ENCODE measurements around the gene OLR1.
"Not testable (repeated sequence)": the region's sequence is repeated elsewhere in the genome, so short reads cannot be mapped to it uniquely, and the experiment has no call there.

OLR1 gene

GRCh38 chr12:10190558-10191388 is 18.8 kb upstream of the OLR1 start:
- peak; percentile 16 to 79 for DNase-seq

- DNase-seq, result no peak
Measured at GRCh38 chr12:10189653-10190052, 17.7 kb upstream of the OLR1 start.

GRCh38 chr12:10186958-10187357 is 15.0 kb upstream of the OLR1 start:
- not testable (repeated sequence) for DNase-seq

GRCh38 chr12:10186299-10186698 is 14.4 kb upstream of the OLR1 start:
- DNase-seq, result no peak

GRCh38 chr12:10184261-10184843 is 12.4 kb upstream of the OLR1 start:
- DNase-seq, result no peak

GRCh38 chr12:10182354-10183049 is 10.6 kb upstream of the OLR1 start:
- DNase-seq, result no peak

- DNase-seq, result no peak
Measured at GRCh38 chr12:10179776-10180181, 7.8 kb upstream of the OLR1 start.

GRCh38 chr12:10178821-10179220 is 6.9 kb upstream of the OLR1 start, which contains the start of gene TMEM52B:
Gene TMEM52B (plus strand): TSS chr12:10179032. CDS start chr12:10179575, 543 bp downstream.
- no peak for DNase-seq

GRCh38 chr12:10175846-10176636 is 4.1 kb upstream of the OLR1 start:
- no peak for DNase-seq

GRCh38 chr12:10174986-10175614 is 3.2 kb upstream of the OLR1 start:
- no peak for DNase-seq

- no peak for DNase-seq
Measured at GRCh38 chr12:10170216-10170615, 1.7 kb downstream of the OLR1 start.

- DNase-seq, result no peak
Measured at GRCh38 chr12:10169104-10169503, 2.8 kb downstream of the OLR1 start.

GRCh38 chr12:10167599-10167998 is 4.3 kb downstream of the OLR1 start:
- DNase-seq, result no peak

GRCh38 chr12:10165421-10165820 is 6.5 kb downstream of the OLR1 start:
- DNase-seq, result no peak

GRCh38 chr12:10163084-10163483 is 8.8 kb downstream of the OLR1 start:
- DNase-seq, result no peak

GRCh38 chr12:10160617-10161385 is 11.1 kb downstream of the OLR1 start:
- DNase-seq, result no peak

GRCh38 chr12:10159280-10159679 is 12.7 kb downstream of the OLR1 start:
- no peak for DNase-seq

- no peak for DNase-seq
Measured at GRCh38 chr12:10158406-10158805, 13.5 kb downstream of the OLR1 start.

- DNase-seq, result no peak
Measured at GRCh38 chr12:10155966-10156365, 16.0 kb downstream of the OLR1 start.

- no peak for DNase-seq
Measured at GRCh38 chr12:10154145-10154496, 17.8 kb downstream of the OLR1 start.

- peak in 1 of 2 experiments; percentile 68 for DNase-seq
Measured at GRCh38 chr12:10153271-10154144, 18.4 kb downstream of the OLR1 start.

Data from SW 1271 (cell line).